OCI-LY1 (cell line): Measurements from ENCODE around the gene FASN.

Source experiments
- H2AFZ ChIP-seq: fragments of 200-600 bp; sonication (generic), shearing (Covaris generic); 2 replicates; pipeline ENCODE4 v1.6.0; 2014; ENCODE audit warnings: antibody characterized with exemption, mild to moderate bottlenecking, low read length
- H3F3A ChIP-seq: fragments of 200-600 bp; sonication (generic), shearing (Covaris generic); 2 replicates; pipeline ENCODE4 v1.6.0; 2014; ENCODE audit warnings: mild to moderate bottlenecking, antibody characterized with exemption, low read length, moderate library complexity; ENCODE audit not compliant: insufficient read depth
- H3K27ac ChIP-seq: fragments of 200-600 bp; sonication (generic); 2 replicates; pipeline ENCODE4 v1.5.1; 2014; ENCODE audit warnings: low read length, mixed run types, mild to moderate bottlenecking, low read depth; ENCODE audit not compliant: poor library complexity, severe bottlenecking
- H3K27me3 ChIP-seq: fragments of 200-600 bp; sonication (generic); 2 replicates; pipeline ENCODE4 v1.6.0; 2014; ENCODE audit warnings: antibody characterized with exemption, mild to moderate bottlenecking, low read length, moderate library complexity; ENCODE audit not compliant: insufficient read depth
- H3K36me3 ChIP-seq: fragments of 200-600 bp; sonication (generic); 2 replicates; pipeline ENCODE4 v1.6.1; 2014; ENCODE audit warnings: mild to moderate bottlenecking, antibody characterized with exemption, low read length, moderate library complexity, mixed read lengths; ENCODE audit not compliant: insufficient read depth
- H3K4me1 ChIP-seq: fragments of 200-600 bp; sonication (generic); 2 replicates; pipeline ENCODE4 v1.5.1; 2014; ENCODE audit warnings: mild to moderate bottlenecking, low read length, moderate library complexity; ENCODE audit not compliant: insufficient read depth, severe bottlenecking
- H3K4me2 ChIP-seq: fragments of 200-600 bp; sonication (generic), shearing (Covaris generic); 2 replicates; pipeline ENCODE4 v1.6.1; 2014; ENCODE audit warnings: low read length
- H3K4me3 ChIP-seq: fragments of 200-600 bp; sonication (generic); 2 replicates; pipeline ENCODE4 v1.5.1; 2014; ENCODE audit warnings: low read length, low read depth, mild to moderate bottlenecking, mixed read lengths; ENCODE audit not compliant: poor library complexity, severe bottlenecking
- H3K79me2 ChIP-seq: fragments of 200-600 bp; shearing (Covaris generic); 2 replicates; pipeline ENCODE4 v1.6.1; 2016; ENCODE audit warnings: mixed run types, low read length, mixed read lengths; ENCODE audit not compliant: insufficient read depth
- H3K9ac ChIP-seq: fragments of 200-600 bp; sonication (generic), shearing (Covaris generic); 2 replicates; pipeline ENCODE4 v1.6.1; 2014; ENCODE audit warnings: mild to moderate bottlenecking, low read length, mixed read lengths
- H3K9me2 ChIP-seq: fragments of 200-600 bp; sonication (generic), shearing (Covaris generic); 2 replicates; pipeline ENCODE4 v1.6.1; 2014; ENCODE audit warnings: low read depth, mild to moderate bottlenecking, low read length, mixed read lengths
- H3K9me3 ChIP-seq: fragments of 200-600 bp; shearing (Covaris generic); 2 replicates; pipeline ENCODE4 v1.6.1; 2014; ENCODE audit warnings: low read length, mixed read lengths
- H4K20me1 ChIP-seq: fragments of 200-600 bp; sonication (generic), shearing (Covaris generic); 2 replicates; pipeline ENCODE4 v1.6.0; 2016; ENCODE audit warnings: mild to moderate bottlenecking, low read length; ENCODE audit not compliant: insufficient read depth
- CTCF ChIP-seq: fragments of 200-600 bp; sonication (generic), shearing (Covaris generic); IDR thresholded peaks from 2 replicates; pipeline ENCODE4 v1.5.1; 2017; ENCODE audit warnings: mild to moderate bottlenecking, antibody characterized with exemption, low read length, moderate library complexity, mixed read lengths
- EZH2 ChIP-seq: fragments of 200-600 bp; sonication (generic), shearing (Covaris generic); IDR thresholded peaks from 2 replicates; pipeline ENCODE4 v1.8.0; 2017; ENCODE audit warnings: borderline replicate concordance, mixed run types, mild to moderate bottlenecking, antibody characterized with exemption, low read length, moderate library complexity, mixed read lengths

The FASN gene

GRCh38 chr17:82116246-82116645 is 18.2 kb upstream of the FASN start:
- Histone ChIP-seq H3K4me1 (no peaks in the 10 kb centered on the region), H3K36me3 (no peaks in the 10 kb centered on the region), H3K27ac (no peak overlapping the region), H3K9ac (no peak overlapping the region), H3K4me3 (no peak overlapping the region), H3K4me2 (no peak overlapping the region), H2AFZ (no peak overlapping the region), H3K9me2 (no peaks in the 10 kb centered on the region), H3F3A (no peaks in the 10 kb centered on the region), H3K79me2 (no peaks in the 10 kb centered on the region), H4K20me1 (no peaks in the 10 kb centered on the region), H3K9me3 (no peaks in the 10 kb centered on the region), H3K27me3 (peaks cover 20% of the 10 kb centered on the region)
- TF ChIP-seq CTCF = no peak
- TF ChIP-seq EZH2 = no peak

GRCh38 chr17:82114872-82115271 is 16.8 kb upstream of the FASN start:
- no peaks in the 10 kb centered on the region for H3F3A ChIP-seq
- H4K20me1 ChIP-seq = no peaks in the 10 kb centered on the region
- H3K36me3 ChIP-seq = no peaks in the 10 kb centered on the region
- no peaks in the 10 kb centered on the region for H3K4me1 ChIP-seq
- no peaks in the 10 kb centered on the region for H3K9me2 ChIP-seq
- no peak overlapping the region for H3K4me3 ChIP-seq
- H2AFZ ChIP-seq = no peak overlapping the region
- TF ChIP-seq CTCF = no peak
- TF ChIP-seq EZH2 = no peak
- H3K27ac ChIP-seq = no peak overlapping the region
- no peak overlapping the region for H3K4me2 ChIP-seq
- no peaks in the 10 kb centered on the region for H3K79me2 ChIP-seq
- H3K9ac ChIP-seq = no peak overlapping the region
- peaks cover 17% of the 10 kb centered on the region; the same call in 1 of the 2 replicates for H3K27me3 ChIP-seq
- no peaks in the 10 kb centered on the region for H3K9me3 ChIP-seq

- no peak overlapping the region for H3K4me2 ChIP-seq
- H3F3A ChIP-seq = no peaks in the 10 kb centered on the region
- no peaks in the 10 kb centered on the region for H3K9me2 ChIP-seq
- no peaks in the 10 kb centered on the region for H3K79me2 ChIP-seq
- H3K9me3 ChIP-seq = no peaks in the 10 kb centered on the region
- TF ChIP-seq CTCF (no peak), EZH2 (no peak)
- peaks cover 15% of the 10 kb centered on the region; the same call in 1 of the 2 replicates for H3K27me3 ChIP-seq
- no peaks in the 10 kb centered on the region for H4K20me1 ChIP-seq
- H3K4me3 ChIP-seq = no peak overlapping the region
- no peaks in the 10 kb centered on the region for H3K4me1 ChIP-seq
- H3K9ac ChIP-seq = no peak overlapping the region
- H2AFZ ChIP-seq = no peak overlapping the region
- H3K27ac ChIP-seq = no peak overlapping the region
- H3K36me3 ChIP-seq = no peaks in the 10 kb centered on the region
These were observed 16.4 kb upstream of the FASN start for GRCh38 chr17:82114447-82114846.
